Transverse colon (tissue), 4 donors: ENCODE measurements around the gene ANTXR2.

Source experiments
- EP300 ChIP-seq: sonication (generic); formaldehyde crosslinking; IDR thresholded peaks from one replicate; pipeline ENCODE4 v1.6.1; 2017; ENCODE audit warnings: antibody characterized with exemption, low read depth
- POLR2A ChIP-seq: fragments of 450-650 bp; IDR thresholded peaks from one replicate; pipeline ENCODE4 v1.6.1; 2016; ENCODE audit warnings: antibody characterized with exemption, mild to moderate bottlenecking, moderate library complexity
- POLR2AphosphoS5 ChIP-seq, 3 donors: sonication (generic); formaldehyde crosslinking; IDR thresholded peaks; one replicate each; pipeline ENCODE4 v1.6.1; 2016; ENCODE audit warnings: antibody characterized with exemption in 3 of 3
- TF ChIP-seq, protein P1 (sequence below), 5 experiments: fragments of 200-600 bp in 3 of 5; fragments of 450-650 bp in 2 of 5; sonication (generic) in 3 of 5; IDR thresholded peaks; 1 replicate in 2 of 5; 2 replicates in 3 of 5; pipeline ENCODE4 v1.5.1; 2016 to 2017; ENCODE audit warnings: antibody characterized with exemption in 5 of 5, inconsistent platforms in 3 of 5, mild to moderate bottlenecking in 2 of 5, moderate library complexity in 1 of 5

DNA sequence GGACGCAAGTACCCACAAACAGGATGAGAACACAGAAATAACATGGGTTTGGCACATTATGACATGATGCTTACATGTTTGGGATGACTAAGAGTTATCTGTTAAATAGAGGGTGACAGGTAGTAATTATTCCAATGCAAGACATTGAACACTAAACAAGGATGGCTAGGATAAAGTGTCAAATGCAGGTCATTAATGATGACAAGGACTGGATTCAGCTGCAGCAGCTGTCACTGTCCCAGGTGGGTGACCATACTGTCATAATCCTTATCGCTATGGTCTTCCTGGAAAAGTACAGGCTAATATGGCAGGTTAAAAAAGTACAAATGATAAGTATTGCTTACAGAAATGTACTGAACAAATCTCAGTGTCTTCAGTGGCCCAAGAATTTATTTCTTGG, 123.9 kb downstream of the ANTXR2 start:
- TF ChIP-seq POLR2A (no peak), EP300 (no peak), POLR2AphosphoS5 (IDR thresholded peaks at IDR 0.05) (no peak)
- TF ChIP-seq, protein P1, sequence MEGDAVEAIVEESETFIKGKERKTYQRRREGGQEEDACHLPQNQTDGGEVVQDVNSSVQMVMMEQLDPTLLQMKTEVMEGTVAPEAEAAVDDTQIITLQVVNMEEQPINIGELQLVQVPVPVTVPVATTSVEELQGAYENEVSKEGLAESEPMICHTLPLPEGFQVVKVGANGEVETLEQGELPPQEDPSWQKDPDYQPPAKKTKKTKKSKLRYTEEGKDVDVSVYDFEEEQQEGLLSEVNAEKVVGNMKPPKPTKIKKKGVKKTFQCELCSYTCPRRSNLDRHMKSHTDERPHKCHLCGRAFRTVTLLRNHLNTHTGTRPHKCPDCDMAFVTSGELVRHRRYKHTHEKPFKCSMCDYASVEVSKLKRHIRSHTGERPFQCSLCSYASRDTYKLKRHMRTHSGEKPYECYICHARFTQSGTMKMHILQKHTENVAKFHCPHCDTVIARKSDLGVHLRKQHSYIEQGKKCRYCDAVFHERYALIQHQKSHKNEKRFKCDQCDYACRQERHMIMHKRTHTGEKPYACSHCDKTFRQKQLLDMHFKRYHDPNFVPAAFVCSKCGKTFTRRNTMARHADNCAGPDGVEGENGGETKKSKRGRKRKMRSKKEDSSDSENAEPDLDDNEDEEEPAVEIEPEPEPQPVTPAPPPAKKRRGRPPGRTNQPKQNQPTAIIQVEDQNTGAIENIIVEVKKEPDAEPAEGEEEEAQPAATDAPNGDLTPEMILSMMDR (IDR thresholded peaks at IDR 0.05) = no peak
